Amniotic stem cell (primary cell): ENCODE data around the gene PAMR1.
A peak's percentile ranks its signal among the peaks of the same experiment; 100 is the strongest.
"Not testable (repeated sequence)": the region's sequence is repeated elsewhere in the genome, so short reads cannot be mapped to it uniquely, and the experiment has no call there.

ENCODE experiments used
- DNase-seq: peaks from one replicate; lab custom pipeline; 2025; lab: John Stamatoyannopoulos, UW

PAMR1 gene

GRCh38 chr11:35543481-35543880 lies 18.1 kb upstream of the PAMR1 start:
- DNase-seq = no peak

GRCh38 chr11:35541621-35542375 lies 16.4 kb upstream of the PAMR1 start:
- DNase-seq = no peak

GRCh38 chr11:35540526-35540925 lies 15.1 kb upstream of the PAMR1 start:
- DNase-seq = no peak

GRCh38 chr11:35539781-35540281 lies 14.4 kb upstream of the PAMR1 start:
- DNase-seq = no peak

GRCh38 chr11:35539256-35539655 lies 13.8 kb upstream of the PAMR1 start:
- DNase-seq = no peak

GRCh38 chr11:35536470-35536869 lies 11.1 kb upstream of the PAMR1 start:
- DNase-seq = no peak

GRCh38 chr11:35531246-35531645 lies 5.8 kb upstream of the PAMR1 start:
- DNase-seq = no peak

GRCh38 chr11:35529971-35530495 lies 4.6 kb upstream of the PAMR1 start:
- DNase-seq = peak; percentile 53

- DNase-seq = no peak
Observed at GRCh38 chr11:35526370-35526792, 965 bp upstream of the PAMR1 start.

- DNase-seq = no peak
Observed at GRCh38 chr11:35524780-35525179, 636 bp downstream of the PAMR1 start.

GRCh38 chr11:35523861-35524260 lies 1.6 kb downstream of the PAMR1 start:
- no peak for DNase-seq

- no peak for DNase-seq
Observed at GRCh38 chr11:35523331-35523768, 2.1 kb downstream of the PAMR1 start.

- not testable (repeated sequence) for DNase-seq
Observed at GRCh38 chr11:35522091-35522490, 3.3 kb downstream of the PAMR1 start.

GRCh38 chr11:35520376-35520775 lies 5.0 kb downstream of the PAMR1 start:
- no peak for DNase-seq

- no peak for DNase-seq
Observed at GRCh38 chr11:35518766-35519165, 6.7 kb downstream of the PAMR1 start.

- DNase-seq = no peak
Observed at GRCh38 chr11:35517481-35517880, 7.9 kb downstream of the PAMR1 start.

GRCh38 chr11:35516403-35516802 lies 9.0 kb downstream of the PAMR1 start:
- DNase-seq = no peak

- peak; percentile 59 for DNase-seq
Observed at GRCh38 chr11:35515224-35515623, 10.2 kb downstream of the PAMR1 start.

- DNase-seq = no peak
Observed at GRCh38 chr11:35514481-35514880, 10.9 kb downstream of the PAMR1 start.

- peak; percentile 64 for DNase-seq
Observed at GRCh38 chr11:35511666-35512065, 13.8 kb downstream of the PAMR1 start.

GRCh38 chr11:35507688-35508087 lies 17.7 kb downstream of the PAMR1 start:
- no peak for DNase-seq

- DNase-seq = no peak
Observed at GRCh38 chr11:35501776-35502175, 23.6 kb downstream of the PAMR1 start.

GRCh38 chr11:35500744-35501143 lies 24.7 kb downstream of the PAMR1 start:
- no peak for DNase-seq

GRCh38 chr11:35496416-35496815 lies 29.0 kb downstream of the PAMR1 start:
- DNase-seq = no peak
